ENCODE results near the gene CD74.
"Not testable (repeated sequence)": the region's sequence is repeated elsewhere in the genome, so short reads cannot be mapped to it uniquely, and the experiment has no call there.

CD74 gene

DNA sequence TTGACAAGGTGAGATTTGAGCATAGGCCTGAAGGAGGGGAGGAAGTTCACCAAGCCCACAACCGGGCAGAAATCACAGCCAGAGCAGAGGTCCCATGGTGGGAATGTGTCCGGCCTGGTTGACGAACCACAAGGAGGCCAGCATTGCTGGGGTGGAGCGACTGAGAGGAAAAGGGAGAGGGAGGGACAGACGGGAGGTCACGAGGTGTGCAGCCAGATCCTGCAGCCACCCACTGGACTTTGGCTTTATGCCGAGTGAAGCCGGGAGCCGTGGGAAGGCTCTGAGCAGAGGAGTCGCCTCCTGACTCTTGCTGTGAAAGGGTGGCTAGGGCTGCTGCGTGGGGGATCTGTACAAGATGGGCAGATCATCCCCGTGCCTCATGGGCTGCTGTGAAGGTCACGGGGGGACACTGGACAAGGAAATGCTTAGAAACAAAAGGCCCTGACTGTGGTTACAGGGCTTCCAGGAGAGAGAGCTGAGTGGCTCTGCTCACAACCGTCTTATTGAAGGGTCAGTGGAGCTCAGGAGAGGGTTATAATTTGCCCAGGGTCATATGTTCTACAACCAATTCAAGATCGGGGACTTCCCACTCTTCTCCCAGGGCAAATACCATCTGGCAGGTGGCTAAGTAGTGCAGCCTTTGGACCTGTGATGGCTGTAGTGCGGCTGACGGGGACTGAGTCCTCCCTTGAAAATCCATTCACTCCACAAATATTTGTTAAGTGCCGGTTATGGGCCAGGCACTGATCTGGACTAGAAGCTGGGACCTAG lies 15.6 kb upstream of the CD74 start:
- CTCF ChIA-PET: interaction anchor here (1.3 kb wide), 1 partner anchor 8 kb away, joined by 4 read pairs; no protein-coding TSS in a partner anchor
- no peak overlapping the region for H3K4me3 ChIP-seq (ENCODE audit: low read depth, low read length)
- no peak for TF ChIP-seq CTCF (IDR thresholded peaks at IDR 0.05; ENCODE audit: insufficient read depth, low read length, missing control alignments)
- no peak for DNase-seq (ENCODE audit: low read depth, low spot score)
- POLR2A ChIA-PET: no interaction called here

DNA sequence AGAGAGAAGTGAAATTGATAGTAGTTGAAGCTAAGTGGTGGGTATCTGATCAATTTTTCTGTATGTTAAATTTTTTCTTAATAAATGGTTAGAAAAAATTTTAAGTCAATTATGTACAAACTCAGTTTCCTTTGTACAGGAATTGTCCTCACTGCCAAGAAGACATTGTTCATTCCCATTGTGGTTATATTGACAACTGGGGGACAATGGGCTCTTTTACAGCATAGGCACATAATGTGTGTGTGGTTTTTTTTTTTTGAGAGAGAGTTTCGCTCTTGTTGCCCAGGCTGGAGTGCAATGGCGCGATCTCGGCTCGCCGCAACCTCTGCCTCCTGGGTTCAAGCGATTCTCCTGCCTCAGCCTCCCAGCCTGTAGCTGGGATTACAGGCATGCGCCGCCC lies 13.5 kb upstream of the CD74 start:
- POLR2A ChIA-PET: interaction anchor here (0.6 kb wide), 1 partner anchor 16 kb away, joined by 6 read pairs; no protein-coding TSS in a partner anchor
- H3K4me3 ChIP-seq (ENCODE audit: low read depth, low read length); DNase-seq (ENCODE audit: low read depth, low spot score): not testable (repeated sequence)
- CTCF ChIA-PET: interaction anchor here (0.6 to 2.1 kb wide), 5 partner anchors 8 to 150 kb away, joined by 3 to 8 read pairs (median 3); partner anchors contain the start of gene CD74

DNA sequence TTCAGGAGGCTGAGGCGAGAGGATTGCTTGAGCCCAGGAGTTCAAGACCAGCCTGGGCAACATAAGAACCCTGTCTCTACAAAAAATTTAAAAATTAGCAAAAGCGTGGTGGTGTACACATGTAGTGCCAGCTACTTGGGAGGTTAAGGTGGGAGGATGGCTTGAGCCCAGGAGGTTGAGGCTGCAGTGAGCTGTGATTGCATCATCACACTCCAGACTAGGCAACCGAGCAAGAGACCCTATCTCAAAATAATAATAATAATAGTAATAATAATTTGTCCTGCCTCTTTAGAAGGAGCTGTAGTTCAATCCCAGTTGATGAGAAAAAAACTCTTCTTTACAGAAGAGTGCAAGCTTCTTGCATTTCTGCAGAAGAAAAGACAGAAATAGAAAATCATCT lies 10.0 kb upstream of the CD74 start:
- no peak for DNase-seq (ENCODE audit: low read depth, low spot score)
- no peak for TF ChIP-seq CTCF (IDR thresholded peaks at IDR 0.05; ENCODE audit: insufficient read depth, low read length, missing control alignments)
- POLR2A ChIA-PET: no interaction called here
- CTCF ChIA-PET: interaction anchor here (0.7 to 1.5 kb wide), 2 partner anchors 14 to 15 kb away, joined by 3 to 4 read pairs; no protein-coding TSS in a partner anchor
- H3K4me3 ChIP-seq (ENCODE audit: low read depth, low read length): no peak overlapping the region

GRCh38 chr5:150422075-150422474 lies 9.4 kb upstream of the CD74 start:
- no peak overlapping the region for H3K4me3 ChIP-seq (ENCODE audit: low read depth, low read length)
- ChIA-PET POLR2A (no interaction called here), CTCF (no interaction called here)
- TF ChIP-seq CTCF (IDR thresholded peaks at IDR 0.05; ENCODE audit: insufficient read depth, low read length, missing control alignments): no peak
- no peak for DNase-seq (ENCODE audit: low read depth, low spot score)

GRCh38 chr5:150419630-150420270 lies 7.0 kb upstream of the CD74 start:
- no peak for DNase-seq (ENCODE audit: low read depth, low spot score)
- CTCF ChIA-PET: interaction anchor here (0.9 to 1.4 kb wide), 2 partner anchors 9 to 16 kb away, joined by 4 to 6 read pairs; no protein-coding TSS in a partner anchor
- POLR2A ChIA-PET: no interaction called here
- no peak overlapping the region for H3K4me3 ChIP-seq (ENCODE audit: low read depth, low read length)
- TF ChIP-seq CTCF (IDR thresholded peaks at IDR 0.05; ENCODE audit: insufficient read depth, low read length, missing control alignments): no peak

GRCh38 chr5:150413902-150414790 lies 1.4 kb upstream of the CD74 start:
- DNase-seq (ENCODE audit: low read depth, low spot score); POLR2A ChIA-PET; H3K4me3 ChIP-seq (ENCODE audit: low read depth, low read length): not testable (repeated sequence)
- CTCF ChIA-PET: interaction anchor here (0.6 to 1.7 kb wide), 3 partner anchors 11 to 22 kb away, joined by 3 to 6 read pairs (median 5); no protein-coding TSS in a partner anchor
